ENCODE data around the gene NBPF12.
A peak's percentile ranks its signal among the peaks of the same experiment; 100 is the strongest.
"Not testable (repeated sequence)": the region's sequence is repeated elsewhere in the genome, so short reads cannot be mapped to it uniquely, and the experiment has no call there.

Gene NBPF12, protein sequence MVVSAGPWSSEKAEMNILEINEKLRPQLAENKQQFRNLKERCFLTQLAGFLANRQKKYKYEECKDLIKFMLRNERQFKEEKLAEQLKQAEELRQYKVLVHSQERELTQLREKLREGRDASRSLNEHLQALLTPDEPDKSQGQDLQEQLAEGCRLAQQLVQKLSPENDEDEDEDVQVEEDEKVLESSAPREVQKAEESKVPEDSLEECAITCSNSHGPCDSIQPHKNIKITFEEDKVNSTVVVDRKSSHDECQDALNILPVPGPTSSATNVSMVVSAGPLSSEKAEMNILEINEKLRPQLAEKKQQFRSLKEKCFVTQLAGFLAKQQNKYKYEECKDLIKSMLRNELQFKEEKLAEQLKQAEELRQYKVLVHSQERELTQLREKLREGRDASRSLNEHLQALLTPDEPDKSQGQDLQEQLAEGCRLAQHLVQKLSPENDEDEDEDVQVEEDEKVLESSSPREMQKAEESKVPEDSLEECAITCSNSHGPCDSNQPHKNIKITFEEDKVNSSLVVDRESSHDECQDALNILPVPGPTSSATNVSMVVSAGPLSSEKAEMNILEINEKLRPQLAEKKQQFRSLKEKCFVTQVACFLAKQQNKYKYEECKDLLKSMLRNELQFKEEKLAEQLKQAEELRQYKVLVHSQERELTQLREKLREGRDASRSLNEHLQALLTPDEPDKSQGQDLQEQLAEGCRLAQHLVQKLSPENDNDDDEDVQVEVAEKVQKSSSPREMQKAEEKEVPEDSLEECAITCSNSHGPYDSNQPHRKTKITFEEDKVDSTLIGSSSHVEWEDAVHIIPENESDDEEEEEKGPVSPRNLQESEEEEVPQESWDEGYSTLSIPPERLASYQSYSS (N-terminal part only)

DNA sequence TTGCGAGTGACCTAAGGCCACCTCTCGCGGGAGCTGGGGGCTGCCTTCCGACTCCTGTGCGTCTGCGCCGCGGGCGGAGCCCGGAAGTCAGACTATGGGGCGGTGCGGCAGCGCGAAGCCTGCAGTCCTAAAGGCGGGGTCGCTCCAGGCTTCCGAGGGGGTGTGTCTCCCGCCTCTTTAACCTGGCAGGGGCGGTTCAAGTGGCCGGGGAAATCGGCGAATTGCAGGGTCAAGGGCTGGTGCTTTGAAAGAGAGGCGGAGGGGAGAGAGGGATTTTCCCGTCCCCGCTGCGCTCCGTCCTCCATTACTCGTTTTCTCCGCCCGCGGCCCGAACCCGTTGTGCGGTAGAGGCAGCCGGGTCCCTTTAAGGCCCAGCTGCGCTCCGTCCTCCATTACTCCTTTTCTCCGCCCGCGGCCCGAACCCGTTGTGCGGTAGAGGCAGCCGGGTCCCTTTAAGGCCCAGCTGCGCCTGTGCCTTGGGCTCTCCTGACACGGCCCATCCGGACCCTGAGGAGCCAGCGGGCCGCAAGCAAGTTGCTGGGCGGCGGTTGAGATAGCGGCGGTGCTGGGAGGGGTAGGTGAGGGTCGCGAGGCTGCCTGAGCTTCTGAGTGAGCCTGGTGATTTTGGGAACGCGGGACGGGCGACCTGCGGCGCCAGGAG is at the start of gene NBPF12:
Gene NBPF12, plus strand, starts transcription at position 83 of the 661 bp plus-strand sequence. CDS start 21,820 bp downstream, outside the sequence.
- DNase-seq: peak; percentile 78

DNA sequence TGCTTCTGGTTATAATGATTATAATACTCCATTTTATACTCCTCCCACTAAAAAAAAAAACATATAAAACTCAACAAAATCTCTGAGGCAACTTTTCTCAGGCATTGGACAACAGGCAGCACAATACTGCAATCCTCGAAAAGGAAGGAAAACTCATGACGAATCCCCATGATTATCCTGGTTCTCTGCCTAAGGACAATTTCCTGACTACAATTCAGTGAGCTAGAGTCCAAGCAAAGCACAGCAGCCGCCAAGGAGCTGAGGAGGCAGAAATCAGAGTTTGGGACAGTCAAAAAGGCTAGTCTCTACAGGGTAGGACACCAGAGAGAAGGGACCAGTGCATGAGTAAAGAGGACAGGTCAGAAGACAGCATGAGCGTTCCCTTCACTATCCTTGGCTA is 46.8 kb upstream of the NBPF12 start:
- DNase-seq: not testable (repeated sequence)

DNA sequence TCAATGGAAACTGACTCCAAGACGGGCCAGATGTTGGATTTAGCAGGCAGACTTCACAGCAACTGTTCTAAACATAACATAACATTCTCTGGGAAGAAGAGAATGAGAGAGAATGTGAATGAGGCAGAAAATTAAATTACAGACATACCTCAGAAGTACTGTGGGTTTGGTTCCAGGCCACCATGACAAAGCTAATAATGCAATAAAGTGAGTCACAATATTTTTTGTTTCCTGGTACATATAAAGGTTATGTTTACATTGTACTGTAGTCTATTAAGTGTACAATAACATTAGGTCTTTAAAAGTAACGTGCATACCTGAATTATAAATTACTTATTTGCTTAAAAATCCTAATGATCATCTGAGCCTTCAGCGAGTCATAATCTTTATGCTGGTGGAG is 45.8 kb upstream of the NBPF12 start:
- not testable (repeated sequence) for DNase-seq

DNA sequence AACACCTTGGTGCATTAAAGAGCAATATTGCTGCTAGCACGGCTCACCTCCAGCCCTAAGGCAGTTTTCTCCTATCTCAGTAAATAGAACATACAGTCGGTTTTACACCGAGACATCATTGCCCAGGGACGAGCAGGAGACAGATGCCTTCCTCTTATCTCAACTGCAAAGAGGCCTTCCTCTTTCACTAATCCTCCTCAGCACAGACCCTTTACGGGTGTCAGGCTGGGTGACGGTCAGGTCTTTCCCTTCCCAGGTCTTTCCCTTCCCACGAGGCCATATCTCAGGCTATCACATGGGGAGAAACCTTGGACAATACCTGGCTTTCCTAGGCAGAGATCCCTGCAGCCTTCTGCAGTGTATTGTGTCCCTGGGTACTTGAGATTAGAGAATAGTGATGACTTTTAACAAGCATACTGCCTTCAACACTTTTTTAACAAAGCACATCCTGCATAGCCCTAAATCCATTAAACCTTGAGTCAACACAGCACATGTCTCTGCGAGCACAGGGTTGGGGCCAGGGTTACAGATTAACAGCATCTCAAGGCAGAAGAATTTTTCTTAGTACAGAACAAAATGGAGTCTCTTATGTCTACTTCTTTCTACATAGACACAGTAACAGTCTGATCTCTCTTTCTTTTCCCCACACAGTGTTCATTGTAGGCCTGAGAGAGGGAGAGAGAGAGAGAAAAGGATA is 30.4 kb upstream of the NBPF12 start:
- DNase-seq: not testable (repeated sequence)

DNA sequence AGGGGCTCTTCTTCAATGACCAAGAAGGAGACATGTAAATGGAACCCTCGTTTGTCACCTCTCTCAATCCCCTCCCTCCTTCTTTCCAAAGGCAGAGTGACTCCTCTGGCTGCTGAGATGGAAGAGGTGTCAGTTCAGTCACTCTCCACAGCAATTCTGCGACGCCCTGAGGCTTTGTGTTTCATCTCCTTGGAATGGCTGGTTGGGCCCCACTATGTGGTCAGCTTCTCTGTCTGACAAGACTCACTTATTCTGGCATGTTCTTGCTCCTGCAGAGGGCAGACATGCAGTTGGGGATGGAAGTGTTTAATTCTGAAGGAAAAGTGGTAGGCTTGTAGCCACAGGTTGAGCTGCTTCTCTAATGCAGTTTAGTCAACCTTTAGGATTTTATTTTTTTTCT is 25.1 kb upstream of the NBPF12 start:
- DNase-seq: not testable (repeated sequence)

DNA sequence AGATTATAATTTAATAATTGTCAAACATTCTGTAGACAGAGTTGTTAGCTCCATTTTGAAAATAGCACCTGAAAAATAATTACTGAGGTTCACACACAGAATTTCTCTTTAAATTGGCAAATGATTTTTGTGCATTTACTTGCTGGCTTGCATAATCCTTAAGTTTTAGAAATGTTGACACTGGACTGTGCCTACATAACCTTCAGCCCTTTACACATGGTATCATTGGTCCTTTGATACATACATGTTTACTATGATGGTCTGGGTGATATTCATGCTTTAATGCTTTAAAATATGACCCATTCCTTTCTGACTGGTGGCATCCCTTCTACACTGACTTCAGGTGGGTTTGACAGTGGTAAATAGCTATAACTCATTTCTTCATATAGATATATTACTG is 17.3 kb upstream of the NBPF12 start:
- not testable (repeated sequence) for DNase-seq

DNA sequence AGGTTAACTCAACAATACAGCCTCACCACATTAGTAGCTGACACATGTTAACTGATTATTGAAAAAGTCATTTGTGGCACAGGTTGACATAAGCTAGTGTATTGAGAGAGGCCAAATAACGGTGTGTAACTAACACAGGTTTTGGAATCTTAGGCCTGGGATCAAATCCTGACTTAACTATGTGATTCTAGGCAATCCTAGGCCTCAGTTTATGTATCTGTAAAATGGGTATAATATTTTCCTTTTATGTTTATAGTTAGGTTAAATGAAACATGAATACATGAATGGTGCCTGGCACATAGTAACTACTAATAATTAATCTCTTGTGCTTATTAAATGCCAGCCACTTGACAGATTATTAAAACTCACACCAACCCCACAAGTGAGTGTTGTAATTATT is 15.5 kb upstream of the NBPF12 start:
- DNase-seq: not testable (repeated sequence)

DNA sequence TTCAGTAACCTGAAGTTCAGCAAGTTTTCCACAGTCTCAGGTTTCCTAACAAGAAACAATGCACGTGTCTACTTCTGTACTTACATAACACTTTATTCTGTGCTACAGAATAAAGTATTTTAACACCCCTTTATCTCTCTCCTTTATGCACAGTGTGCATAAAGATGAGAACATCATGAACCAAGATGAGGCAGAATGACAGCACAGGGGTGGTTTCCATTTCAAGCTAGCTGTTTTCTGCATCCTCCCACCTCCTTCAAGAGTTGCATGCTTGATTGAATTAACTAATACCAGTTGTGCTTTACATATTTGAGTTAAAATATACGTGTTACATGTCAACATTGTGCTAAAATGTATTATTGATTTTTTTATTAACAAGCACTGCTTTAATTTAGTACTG is 14.0 kb upstream of the NBPF12 start:
- DNase-seq: not testable (repeated sequence)

DNA sequence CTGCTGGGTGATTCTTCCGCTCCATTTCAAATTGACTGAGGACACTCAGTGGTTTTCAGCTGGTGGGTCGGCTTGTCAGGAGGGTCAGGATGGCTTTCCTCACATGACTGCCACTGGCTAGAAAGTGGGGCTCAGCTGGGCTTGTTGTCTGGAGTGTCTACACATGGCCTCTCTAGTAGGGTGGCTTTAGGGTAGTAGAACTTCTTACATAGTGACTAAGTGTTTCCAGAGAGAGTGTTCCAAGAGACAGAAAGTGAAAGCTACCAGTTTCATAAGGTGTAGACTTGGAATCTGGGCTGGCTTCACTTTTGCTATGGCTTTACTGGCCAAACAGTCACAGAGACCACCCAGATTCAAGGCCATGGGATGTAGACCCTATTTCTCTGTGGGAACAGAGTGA is 11.7 kb upstream of the NBPF12 start:
- not testable (repeated sequence) for DNase-seq

DNA sequence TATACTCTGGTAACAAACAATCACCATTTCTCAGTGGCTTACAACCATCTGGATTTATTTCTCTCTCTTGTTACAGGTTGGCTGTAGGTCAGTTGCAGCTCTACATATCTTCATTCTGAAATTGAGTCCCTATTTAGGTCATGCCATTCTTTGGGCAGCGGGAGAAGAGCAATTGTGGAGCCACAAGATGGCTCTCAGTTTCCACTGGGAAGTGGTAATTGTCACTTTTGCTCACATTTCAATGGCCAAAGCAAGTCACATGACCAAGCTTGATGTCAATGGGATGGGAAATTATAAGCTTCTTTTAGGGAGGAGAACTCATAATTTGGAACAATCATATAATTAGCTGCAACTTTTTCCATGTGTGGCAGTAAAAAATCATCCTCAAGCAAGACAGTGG is 7.9 kb upstream of the NBPF12 start:
- DNase-seq: not testable (repeated sequence)

DNA sequence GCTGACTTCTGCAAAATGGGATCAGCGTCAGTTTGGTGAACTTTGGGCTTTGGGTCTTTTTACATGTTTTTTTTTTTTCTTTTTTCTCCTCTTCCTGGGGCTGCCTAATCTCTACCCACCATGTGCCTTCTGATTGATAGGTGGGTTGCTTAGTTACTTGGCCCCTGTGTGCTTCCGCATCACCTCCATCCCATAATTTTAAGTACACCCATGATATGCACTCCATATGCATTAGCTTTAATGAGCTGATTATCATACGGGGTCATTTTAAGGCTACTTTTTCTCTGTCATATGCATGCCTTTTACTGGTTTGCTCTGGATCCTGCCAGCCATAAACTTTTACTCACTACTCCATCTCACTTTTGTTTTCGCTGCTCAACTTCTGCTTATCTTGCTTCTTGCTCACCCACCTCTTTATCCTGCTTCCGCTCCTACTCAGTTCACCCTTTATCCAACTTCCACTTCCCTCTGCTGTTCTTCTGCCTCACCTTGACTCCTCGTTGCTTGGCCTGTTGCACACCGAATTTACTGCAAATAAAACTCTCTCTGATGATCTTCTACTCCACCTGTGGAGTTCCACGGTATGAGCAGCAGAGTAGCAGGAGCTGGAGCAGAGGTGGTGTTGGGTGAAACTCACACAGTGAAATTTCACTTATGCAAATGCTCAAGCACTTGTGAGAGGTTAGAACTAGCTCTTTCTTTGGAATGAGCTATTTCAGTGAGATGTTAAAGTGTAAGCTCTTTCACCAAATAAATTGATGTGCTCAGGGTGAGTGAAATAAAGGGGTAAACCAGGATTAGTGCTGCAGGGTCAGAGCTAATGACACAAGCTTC is 3.5 kb upstream of the NBPF12 start:
- not testable (repeated sequence) for DNase-seq

DNA sequence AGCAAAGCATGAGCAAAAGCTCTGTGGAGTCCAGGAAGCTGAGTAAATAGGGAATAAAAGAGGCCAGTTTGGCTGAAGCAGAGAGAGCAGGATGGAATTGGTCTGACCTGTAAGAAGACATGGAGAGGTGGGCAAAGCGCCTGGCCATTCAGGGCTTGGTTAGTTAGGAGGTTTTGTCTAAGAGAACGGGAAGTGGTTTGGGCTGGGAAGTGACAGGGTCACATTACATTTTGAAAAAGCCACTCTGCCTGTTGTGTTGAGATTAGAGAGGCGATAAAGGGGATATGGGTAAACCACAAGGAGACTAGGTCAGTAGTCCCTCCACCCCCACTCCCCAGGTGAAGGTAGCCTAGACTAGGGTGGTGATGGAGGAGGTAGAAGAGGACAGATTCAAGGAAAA is 662 bp upstream of the NBPF12 start:
- DNase-seq: not testable (repeated sequence)

DNA sequence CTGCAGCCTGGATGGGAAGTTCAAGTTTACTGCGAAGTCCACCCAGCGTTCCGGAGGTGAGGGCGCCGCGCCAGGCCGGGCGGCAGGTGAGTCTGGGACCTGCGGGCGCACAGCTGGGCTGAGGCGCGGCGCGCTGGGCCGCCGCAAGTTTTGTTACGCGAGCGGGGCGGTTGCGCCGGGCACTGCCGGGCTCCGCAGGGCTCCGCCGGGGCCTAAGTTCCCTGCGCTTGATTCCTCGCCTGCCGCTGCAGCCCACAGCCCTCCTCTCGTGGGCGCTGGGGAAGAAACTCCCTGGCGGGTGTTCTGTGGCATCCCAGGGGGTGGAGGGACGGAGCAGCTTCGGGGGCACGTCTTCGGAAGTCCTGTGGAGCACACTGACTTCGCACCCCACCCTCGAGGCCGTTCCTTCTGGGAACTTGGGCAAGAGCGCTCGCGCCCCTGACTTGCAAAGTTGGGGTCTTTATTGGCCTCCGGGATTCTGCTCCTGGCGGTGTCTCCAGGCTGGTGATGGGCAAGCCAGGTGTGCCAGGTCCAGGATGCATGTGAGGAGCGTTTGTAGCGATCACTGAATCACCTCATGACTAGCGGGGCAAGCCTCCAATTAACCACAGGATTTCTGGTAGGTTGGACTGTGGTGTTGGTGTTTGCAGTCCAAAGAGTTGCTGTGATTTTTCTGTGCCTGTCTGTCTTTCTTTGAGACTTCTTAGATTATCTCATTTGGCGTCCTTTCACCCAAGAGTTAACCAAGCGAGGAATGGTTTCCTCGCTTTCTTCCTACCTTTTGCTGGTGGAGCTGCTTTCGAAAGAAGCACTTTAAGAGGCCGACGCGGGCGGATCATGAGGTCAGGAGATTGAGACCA is 1.0 kb downstream of the NBPF12 start:
- peak; percentile 24 for DNase-seq

DNA sequence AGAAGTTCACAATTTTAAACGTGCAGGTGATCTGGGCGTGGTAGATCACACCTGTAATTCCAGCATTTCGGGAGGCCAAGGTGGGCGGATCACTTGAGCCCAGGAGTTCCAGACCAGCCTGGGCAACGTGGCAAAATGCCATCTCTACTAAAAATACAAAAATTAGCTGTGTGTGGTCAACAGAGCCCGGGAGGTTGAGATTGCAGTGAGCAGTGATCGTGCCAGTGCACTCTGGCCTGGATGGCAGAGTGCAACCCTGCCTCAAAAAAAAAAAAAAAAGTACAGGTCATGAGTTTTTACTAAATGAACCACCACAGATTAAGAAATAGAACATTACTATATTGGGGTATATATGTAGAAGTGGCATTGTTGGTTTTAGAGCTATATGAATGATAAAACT is 2.2 kb downstream of the NBPF12 start:
- not testable (repeated sequence) for DNase-seq

DNA sequence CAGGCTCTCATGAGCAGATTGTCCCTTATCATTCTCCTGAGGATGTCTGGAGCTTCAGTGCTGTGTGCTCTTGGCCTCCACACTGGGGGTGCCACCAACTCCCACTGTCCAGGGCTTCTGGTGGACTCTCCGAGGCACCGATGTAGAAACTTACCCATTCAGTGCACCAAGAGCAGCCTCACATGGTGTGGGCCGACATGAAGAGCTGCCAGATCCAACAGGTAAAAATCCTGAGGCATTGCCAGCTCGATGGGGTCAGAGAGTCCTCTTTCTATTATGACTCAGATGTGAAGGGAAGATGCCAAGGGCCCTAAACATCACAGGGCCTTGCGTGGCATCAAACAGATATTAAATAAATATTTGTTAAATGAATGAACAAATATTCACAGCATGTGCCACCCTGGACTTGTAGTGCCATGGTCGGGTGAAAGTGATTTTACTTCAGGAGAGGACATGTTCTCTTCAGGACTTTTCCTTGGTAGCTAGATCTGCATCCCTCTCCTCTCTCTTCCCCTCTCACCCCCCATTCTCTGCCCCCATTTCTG is 5.3 kb downstream of the NBPF12 start:
- DNase-seq: not testable (repeated sequence)

DNA sequence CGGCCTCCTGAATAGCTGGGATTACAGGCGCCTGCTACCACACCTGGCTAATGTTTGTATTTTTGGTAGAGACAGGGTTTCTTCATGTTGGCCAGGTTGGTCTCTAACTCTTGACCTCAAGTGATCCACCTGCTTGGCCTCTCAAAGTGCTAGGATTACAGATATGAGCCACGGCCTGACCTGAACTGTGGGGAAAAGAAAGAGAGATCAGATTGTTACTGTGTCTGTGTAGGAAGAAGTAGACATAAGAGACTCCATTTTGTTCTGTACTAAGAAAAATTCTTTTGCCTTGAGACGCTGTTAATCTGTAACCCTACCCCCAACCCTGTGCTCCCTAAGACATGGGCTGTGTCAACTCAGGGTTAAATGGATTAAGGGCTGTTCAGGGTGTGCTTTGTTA is 10.0 kb downstream of the NBPF12 start:
- DNase-seq: not testable (repeated sequence)

DNA sequence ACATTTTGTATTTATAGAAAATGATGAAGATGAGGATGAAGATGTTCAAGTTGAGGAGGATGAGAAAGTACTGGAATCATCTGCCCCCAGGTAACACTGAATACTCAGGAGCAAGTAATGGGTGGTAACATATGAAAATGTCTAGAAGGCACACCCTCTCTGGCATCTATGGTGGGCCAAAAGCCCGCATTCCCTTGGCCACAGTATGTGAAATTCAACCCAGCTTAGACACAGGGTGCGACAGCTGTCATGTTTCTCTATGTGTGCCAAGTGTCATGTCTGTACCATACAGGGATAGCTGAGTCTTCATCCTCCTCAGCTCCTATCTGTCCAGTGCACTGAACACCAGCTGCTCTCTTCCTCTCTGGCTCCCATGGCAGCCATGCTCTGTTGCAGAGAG is 26.2 kb downstream of the NBPF12 start:
- DNase-seq: not testable (repeated sequence)

DNA sequence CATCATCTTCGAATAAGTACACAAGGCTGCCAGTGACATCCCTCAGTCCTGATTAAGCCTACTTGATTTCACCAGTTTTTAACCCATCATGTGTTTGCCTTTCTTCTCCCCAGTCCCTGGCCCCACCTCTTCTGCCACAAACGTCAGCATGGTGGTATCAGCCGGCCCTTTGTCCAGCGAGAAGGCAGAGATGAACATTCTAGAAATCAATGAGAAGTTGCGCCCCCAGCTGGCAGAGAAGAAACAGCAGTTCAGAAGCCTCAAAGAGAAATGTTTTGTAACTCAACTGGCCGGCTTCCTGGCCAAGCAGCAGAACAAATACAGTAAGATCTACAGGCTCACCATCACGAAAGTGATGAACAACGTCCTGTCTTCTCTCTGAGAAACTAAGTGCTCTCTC is 28.2 kb downstream of the NBPF12 start:
- not testable (repeated sequence) for DNase-seq

DNA sequence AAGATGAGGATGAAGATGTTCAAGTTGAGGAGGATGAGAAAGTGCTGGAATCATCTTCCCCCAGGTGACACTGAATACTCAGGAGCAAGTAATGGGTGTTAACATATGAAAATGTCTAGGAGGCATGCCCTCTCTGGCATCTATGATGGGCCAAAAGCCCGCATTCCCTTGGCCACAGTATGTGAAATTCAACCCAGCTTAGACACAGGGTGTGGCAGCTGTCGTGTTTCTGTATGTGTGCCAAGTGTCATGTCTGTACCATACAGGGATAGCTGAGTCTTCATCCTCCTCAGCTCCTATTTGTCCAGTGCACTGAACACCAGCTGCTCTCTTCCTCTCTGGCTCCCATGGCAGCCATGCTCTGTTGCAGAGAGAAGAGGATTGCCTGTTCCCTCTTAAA is 32.5 kb downstream of the NBPF12 start:
- DNase-seq: not testable (repeated sequence)

DNA sequence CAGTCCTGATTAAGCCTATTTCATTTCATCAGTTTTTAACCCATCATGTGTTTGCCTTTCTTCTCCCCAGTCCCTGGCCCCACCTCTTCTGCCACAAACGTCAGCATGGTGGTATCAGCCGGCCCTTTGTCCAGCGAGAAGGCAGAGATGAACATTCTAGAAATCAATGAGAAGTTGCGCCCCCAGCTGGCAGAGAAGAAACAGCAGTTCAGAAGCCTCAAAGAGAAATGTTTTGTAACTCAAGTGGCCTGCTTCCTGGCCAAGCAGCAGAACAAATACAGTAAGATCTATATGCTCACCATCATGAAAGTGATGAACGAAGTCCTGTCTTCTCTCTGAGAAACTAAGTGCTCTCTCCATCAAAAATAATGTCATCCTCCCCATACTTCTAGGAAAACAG is 34.6 kb downstream of the NBPF12 start:
- DNase-seq: not testable (repeated sequence)

Data from activated CD4-positive, alpha-beta T cell treated with anti-CD3 and anti-CD28 coated beads, Interleukin-2, amount 50 U/mL, for 1 hour (primary cell).